Measurements from ENCODE around the gene HPCAL1. TPM values are rescaled to one million over a fixed set of nuclear protein-coding genes. Genes with fewer than 3 reads are reported as not detected.

The HPCAL1 gene
- total and polyA plus RNA-seq, 2 donors = 10.0 to 36.3 TPM

GRCh38 chr2:10389573-10389972 lies 86.9 kb downstream of the HPCAL1 start:
- no peaks in the 10 kb centered on the region for H3K36me3 ChIP-seq (ENCODE audit: insufficient read depth)
- no peak for DNase-seq (ENCODE audit: extremely low spot score)
- WGBS = 79% methylated on average over 5 of the region's 5 CpGs
- no peak overlapping the region for H3K27ac ChIP-seq (ENCODE audit: low read depth)
- H3K4me1 ChIP-seq (ENCODE audit: insufficient read depth) = no peaks in the 10 kb centered on the region
- no peak overlapping the region for H3K4me3 ChIP-seq (ENCODE audit: low read depth, low read length)

- no peak for DNase-seq (ENCODE audit: extremely low spot score)
- 80% methylated on average over 6 of the region's 6 CpGs for WGBS
- Histone ChIP-seq H3K4me3 (ENCODE audit: low read depth, low read length) (no peak overlapping the region), H3K36me3 (ENCODE audit: insufficient read depth) (no peaks in the 10 kb centered on the region), H3K27ac (ENCODE audit: low read depth) (no peak overlapping the region), H3K4me1 (ENCODE audit: insufficient read depth) (no peaks in the 10 kb centered on the region)
These were observed 87.7 kb downstream of the HPCAL1 start for GRCh38 chr2:10390369-10390801.

GRCh38 chr2:10392100-10392499 lies 89.4 kb downstream of the HPCAL1 start:
- no peak overlapping the region for H3K27ac ChIP-seq (ENCODE audit: low read depth)
- no peaks in the 10 kb centered on the region for H3K4me1 ChIP-seq (ENCODE audit: insufficient read depth)
- H3K36me3 ChIP-seq (ENCODE audit: insufficient read depth) = no peaks in the 10 kb centered on the region
- no peak for DNase-seq (ENCODE audit: extremely low spot score)
- WGBS = 97% methylated on average over 5 of the region's 5 CpGs
- no peak overlapping the region for H3K4me3 ChIP-seq (ENCODE audit: low read depth, low read length)

- H3K4me3 ChIP-seq (ENCODE audit: low read depth, low read length) = no peak overlapping the region
- DNase-seq (ENCODE audit: extremely low spot score) = no peak
These were observed 89.8 kb downstream of the HPCAL1 start for GRCh38 chr2:10392548-10392947.

GRCh38 chr2:10392951-10393639 lies 90.4 kb downstream of the HPCAL1 start:
- WGBS = 80% methylated on average over 9 of the region's 9 CpGs
- no peak overlapping the region for H3K27ac ChIP-seq (ENCODE audit: low read depth)
- no peak overlapping the region for H3K4me3 ChIP-seq (ENCODE audit: low read depth, low read length)
- no peaks in the 10 kb centered on the region for H3K36me3 ChIP-seq (ENCODE audit: insufficient read depth)
- DNase-seq (ENCODE audit: extremely low spot score) = no peak
- H3K4me1 ChIP-seq (ENCODE audit: insufficient read depth) = no peaks in the 10 kb centered on the region

More at GRCh38 chr2:10392548-10392947, 89.8 kb downstream of the HPCAL1 start:
- Histone ChIP-seq H3K4me1 (ENCODE audit: insufficient read depth) (no peaks in the 10 kb centered on the region), H3K27ac (ENCODE audit: low read depth) (no peak overlapping the region), H3K36me3 (ENCODE audit: insufficient read depth) (no peaks in the 10 kb centered on the region)
- WGBS = 82% methylated on average over 6 of the region's 6 CpGs

- Histone ChIP-seq H3K36me3 (ENCODE audit: insufficient read depth) (no peaks in the 10 kb centered on the region), H3K4me1 (ENCODE audit: insufficient read depth) (no peaks in the 10 kb centered on the region), H3K4me3 (ENCODE audit: low read depth, low read length) (no peak overlapping the region), H3K27ac (ENCODE audit: low read depth) (no peak overlapping the region)
- 83% methylated on average over 4 of the region's 4 CpGs for WGBS
- DNase-seq (ENCODE audit: extremely low spot score) = no peak
These were observed 90.9 kb downstream of the HPCAL1 start for GRCh38 chr2:10393640-10393982.

GRCh38 chr2:10395893-10396292 lies 93.2 kb downstream of the HPCAL1 start:
- 87% methylated on average over 14 of the region's 14 CpGs for whole genome bisulfite sequencing
- Histone ChIP-seq H3K36me3 (ENCODE audit: insufficient read depth) (no peaks in the 10 kb centered on the region), H3K27ac (ENCODE audit: low read depth) (no peak overlapping the region), H3K4me3 (ENCODE audit: low read depth, low read length) (no peak overlapping the region), H3K4me1 (ENCODE audit: insufficient read depth) (no peaks in the 10 kb centered on the region)
- DNase-seq (ENCODE audit: extremely low spot score) = no peak

GRCh38 chr2:10396464-10396863 lies 93.8 kb downstream of the HPCAL1 start:
- 84% methylated on average over 13 of the region's 13 CpGs for WGBS
- Histone ChIP-seq H3K36me3 (ENCODE audit: insufficient read depth) (no peaks in the 10 kb centered on the region), H3K27ac (ENCODE audit: low read depth) (no peak overlapping the region), H3K4me1 (ENCODE audit: insufficient read depth) (no peaks in the 10 kb centered on the region), H3K4me3 (ENCODE audit: low read depth, low read length) (no peak overlapping the region)
- no peak for DNase-seq (ENCODE audit: extremely low spot score)

GRCh38 chr2:10397297-10397875 lies 94.7 kb downstream of the HPCAL1 start:
- no peak for DNase-seq (ENCODE audit: extremely low spot score)
- H3K4me1 ChIP-seq (ENCODE audit: insufficient read depth) = no peaks in the 10 kb centered on the region
- WGBS = 79% methylated on average over 16 of the region's 16 CpGs
- H3K4me3 ChIP-seq (ENCODE audit: low read depth, low read length) = no peak overlapping the region
- no peak overlapping the region for H3K27ac ChIP-seq (ENCODE audit: low read depth)
- no peaks in the 10 kb centered on the region for H3K36me3 ChIP-seq (ENCODE audit: insufficient read depth)

- WGBS = 61% methylated on average over 4 of the region's 4 CpGs
- no peak overlapping the region for H3K4me3 ChIP-seq (ENCODE audit: low read depth, low read length)
- no peaks in the 10 kb centered on the region for H3K4me1 ChIP-seq (ENCODE audit: insufficient read depth)
- no peak for DNase-seq (ENCODE audit: extremely low spot score)
- no peak overlapping the region for H3K27ac ChIP-seq (ENCODE audit: low read depth)
- H3K36me3 ChIP-seq (ENCODE audit: insufficient read depth) = no peaks in the 10 kb centered on the region
These were observed 95.2 kb downstream of the HPCAL1 start for GRCh38 chr2:10397878-10398277.

GRCh38 chr2:10398496-10398895 lies 95.8 kb downstream of the HPCAL1 start:
- WGBS = 76% methylated on average over 14 of the region's 14 CpGs
- no peak overlapping the region for H3K4me3 ChIP-seq (ENCODE audit: low read depth, low read length)
- H3K4me1 ChIP-seq (ENCODE audit: insufficient read depth) = no peaks in the 10 kb centered on the region
- H3K36me3 ChIP-seq (ENCODE audit: insufficient read depth) = no peaks in the 10 kb centered on the region
- H3K27ac ChIP-seq (ENCODE audit: low read depth) = no peak overlapping the region
- no peak for DNase-seq (ENCODE audit: extremely low spot score)

GRCh38 chr2:10399358-10399757 lies 96.7 kb downstream of the HPCAL1 start:
- DNase-seq (ENCODE audit: extremely low spot score) = no peak
- H3K36me3 ChIP-seq (ENCODE audit: insufficient read depth) = peaks cover 2% of the 10 kb centered on the region
- H3K27ac ChIP-seq (ENCODE audit: low read depth) = no peak overlapping the region
- no peak overlapping the region for H3K4me3 ChIP-seq (ENCODE audit: low read depth, low read length)
- 87% methylated on average over 10 of the region's 16 CpGs for WGBS
- no peaks in the 10 kb centered on the region for H3K4me1 ChIP-seq (ENCODE audit: insufficient read depth)

GRCh38 chr2:10400002-10400401 lies 97.3 kb downstream of the HPCAL1 start:
- Histone ChIP-seq H3K4me1 (ENCODE audit: insufficient read depth) (no peaks in the 10 kb centered on the region), H3K4me3 (ENCODE audit: low read depth, low read length) (no peak overlapping the region), H3K36me3 (ENCODE audit: insufficient read depth) (peaks cover 2% of the 10 kb centered on the region), H3K27ac (ENCODE audit: low read depth) (no peak overlapping the region)
- 89% methylated on average over 14 of the region's 14 CpGs for WGBS
- DNase-seq (ENCODE audit: extremely low spot score) = no peak

- H3K4me3 ChIP-seq (ENCODE audit: low read depth, low read length) = no peak overlapping the region
- 84% methylated on average over 11 of the region's 11 CpGs for WGBS
- H3K27ac ChIP-seq (ENCODE audit: low read depth) = no peak overlapping the region
- no peaks in the 10 kb centered on the region for H3K4me1 ChIP-seq (ENCODE audit: insufficient read depth)
- peaks cover 2% of the 10 kb centered on the region for H3K36me3 ChIP-seq (ENCODE audit: insufficient read depth)
- DNase-seq (ENCODE audit: extremely low spot score) = no peak
These were observed 97.9 kb downstream of the HPCAL1 start for GRCh38 chr2:10400568-10400977.
